Measurements from ENCODE around the gene SHROOM1.

Gene SHROOM1

GRCh38 chr5:132867046-132867451, 36.6 kb upstream of the SHROOM1 start:
- TF ChIP-seq ZBTB7A (IDR thresholded peaks at IDR 0.05; ENCODE audit: low read depth), result no peak
- TF ChIP-seq NFIC (IDR thresholded peaks at IDR 0.05), result no peak
- no peak for TF ChIP-seq YY1 (IDR thresholded peaks at IDR 0.05; ENCODE audit: low read depth)
- TF ChIP-seq CEBPB (IDR thresholded peaks at IDR 0.05), result no peak
- TF ChIP-seq REST (IDR thresholded peaks at IDR 0.05; ENCODE audit: low read depth), result no peak
- no peak for TF ChIP-seq TEAD4 (IDR thresholded peaks at IDR 0.05)
- TF ChIP-seq USF1 (IDR thresholded peaks at IDR 0.05), result no peak
- no peak for TF ChIP-seq CREB1 (IDR thresholded peaks at IDR 0.05; ENCODE audit: low read depth)
- TF ChIP-seq FOXM1 (IDR thresholded peaks at IDR 0.05; ENCODE audit: borderline replicate concordance, low read depth), result no peak
- no peak for TF ChIP-seq EP300 (IDR thresholded peaks at IDR 0.05; ENCODE audit: borderline replicate concordance)
- TF ChIP-seq RAD21 (IDR thresholded peaks at IDR 0.05; ENCODE audit: low read depth), result no peak
- no peak for TF ChIP-seq MAX (IDR thresholded peaks at IDR 0.05)
- TF ChIP-seq TCF12 (IDR thresholded peaks at IDR 0.05; ENCODE audit: low read depth), result no peak

- no peak; the same call in 1 of the 2 replicates for TF ChIP-seq EP300 (IDR thresholded peaks at IDR 0.05; ENCODE audit: borderline replicate concordance)
- no peak for TF ChIP-seq REST (IDR thresholded peaks at IDR 0.05; ENCODE audit: low read depth)
- TF ChIP-seq FOXM1 (IDR thresholded peaks at IDR 0.05; ENCODE audit: borderline replicate concordance, low read depth), result no peak; the same call in 1 of the 2 replicates
- TF ChIP-seq TEAD4 (IDR thresholded peaks at IDR 0.05), result 0 out of 2 replicates have a peak, but pooled peaks have one; percentile 16
- TF ChIP-seq CEBPB (IDR thresholded peaks at IDR 0.05), result no peak; the same call in 1 of the 2 replicates
- peak; percentile 88 for TF ChIP-seq TAF1 (IDR thresholded peaks at IDR 0.05; ENCODE audit: low read depth)
- no peak for TF ChIP-seq NFIC (IDR thresholded peaks at IDR 0.05)
- peak; percentile 92 for TF ChIP-seq CREB1 (IDR thresholded peaks at IDR 0.05; ENCODE audit: low read depth)
- TF ChIP-seq RAD21 (IDR thresholded peaks at IDR 0.05; ENCODE audit: low read depth), result peak; percentile 49
- peak; percentile 55 for TF ChIP-seq YY1 (IDR thresholded peaks at IDR 0.05; ENCODE audit: low read depth)
- no peak for TF ChIP-seq ZBTB7A (IDR thresholded peaks at IDR 0.05; ENCODE audit: low read depth)
- peak; percentile 15; the same call in 1 of the 2 replicates for TF ChIP-seq EGR1 (IDR thresholded peaks at IDR 0.05)
- no peak; the same call in 1 of the 2 replicates for TF ChIP-seq TCF12 (IDR thresholded peaks at IDR 0.05; ENCODE audit: low read depth)
- TF ChIP-seq MAX (IDR thresholded peaks at IDR 0.05), result peak; percentile 79
- TF ChIP-seq USF1 (IDR thresholded peaks at IDR 0.05), result peak; percentile 63
Measured at GRCh38 chr5:132866342-132867045, 36.0 kb upstream of the SHROOM1 start, which contains the start of the genes GDF9 and UQCRQ. GDF9 (minus strand) TSS chr5:132866469; CDS start chr5:132864533, 1,936 bp downstream. UQCRQ (plus strand) TSS chr5:132866642; CDS start chr5:132866882, 240 bp downstream.

GRCh38 chr5:132865668-132866341, 35.4 kb upstream of the SHROOM1 start:
- TF ChIP-seq EGR1 (IDR thresholded peaks at IDR 0.05) (no peak; the same call in 1 of the 2 replicates), NFIC (IDR thresholded peaks at IDR 0.05) (no peak), TAF1 (IDR thresholded peaks at IDR 0.05; ENCODE audit: low read depth) (no peak), USF1 (IDR thresholded peaks at IDR 0.05) (no peak), MAX (IDR thresholded peaks at IDR 0.05) (no peak), YY1 (IDR thresholded peaks at IDR 0.05; ENCODE audit: low read depth) (no peak), EP300 (IDR thresholded peaks at IDR 0.05; ENCODE audit: borderline replicate concordance) (no peak), REST (IDR thresholded peaks at IDR 0.05; ENCODE audit: low read depth) (no peak), FOXM1 (IDR thresholded peaks at IDR 0.05; ENCODE audit: borderline replicate concordance, low read depth) (no peak)

All from Ishikawa (cell line).